HepG2 (cell line): ENCODE data around the gene MT1M. TPM values are rescaled to one million over a fixed set of nuclear protein-coding genes. Genes with fewer than 3 reads are reported as not detected.

Experiments used
- ATAC-seq: fragments of 200-7000 bp; cut with Tn5 transposase; 3 replicates; pipeline ENCODE4 v1.9.1; 2020; ENCODE audit warnings: mild to moderate bottlenecking, moderate library complexity
- BruUV-seq: library from RNA; stranded (reverse); fragments of 400-500 nt; replicated peaks from 2 replicates; lab custom pipeline; 2021; lab: Mats Ljungman, UMichigan
- CTCF ChIA-PET: fragments of 300-600 bp; formaldehyde crosslinking; extraction: SDS; loops from one replicate; lab custom pipeline; 2021; ENCODE audit warnings: low total read pairs, inconsistent platforms, low intra/inter-chr PET ratio; lab: Yijun Ruan, JAX
- POLR2A ChIA-PET: fragments of 350-600 bp; sonication (Branson Sonifier 250); formaldehyde crosslinking; loops from one replicate; lab custom pipeline; 2020; ENCODE audit warnings: antibody characterized with exemption, inconsistent platforms; lab: Yijun Ruan, JAX
- DNase-seq: peaks from one replicate; pipeline ENCODE4 v3.0.0-alpha.2; 2015; ENCODE audit warnings: low spot score
- FAIRE-seq: peaks from 3 replicates; lab custom pipeline; 2011; peaks lifted over from hg19 to GRCh38; lab: Jason Lieb, UNC
- H2AFZ ChIP-seq: one replicate; pipeline ENCODE4 v1.6.1; 2011; ENCODE audit warnings: low read length, inconsistent platforms
- H3K27ac ChIP-seq: fragments of 300-600 bp; 3 replicates; pipeline ENCODE4 v1.8.0; 2011; ENCODE audit warnings: mixed run types, mild to moderate bottlenecking, mixed read lengths, low read length, inconsistent platforms; ENCODE audit not compliant: insufficient read depth; ENCODE audit errors: extremely low read length
- H3K27me3 ChIP-seq, 2 experiments: fragments of 200-600 bp in 1 of 2; 2 replicates in 1 of 2; 3 replicates in 1 of 2; pipeline versions ENCODE4 v1.6.0 to v1.8.0; 2011; ENCODE audit warnings: low read length in 2 of 2, mild to moderate bottlenecking in 2 of 2, moderate library complexity in 2 of 2, inconsistent platforms in 1 of 2; ENCODE audit not compliant: insufficient read depth in 2 of 2, control insufficient read depth in 1 of 2
- H3K36me3 ChIP-seq, 2 experiments: fragments of 200-600 bp in 1 of 2; replicated peaks in 1 of 2; 2 replicates in 1 of 2; 3 replicates in 1 of 2; pipeline versions ENCODE4 v1.5.1 to v1.8.0; 2011; ENCODE audit warnings: low read length in 2 of 2, inconsistent platforms in 1 of 2; ENCODE audit not compliant: insufficient read depth in 2 of 2, control insufficient read depth in 1 of 2
- H3K4me1 ChIP-seq: 2 replicates; pipeline ENCODE4 v1.5.1; 2012; ENCODE audit warnings: low read length, inconsistent platforms; ENCODE audit not compliant: insufficient read depth
- H3K4me2 ChIP-seq: 2 replicates; pipeline ENCODE4 v1.6.0; 2011; ENCODE audit warnings: low read depth, low read length, inconsistent platforms
- H3K4me3 ChIP-seq, 3 experiments: fragments of 200-600 bp in 1 of 3; sonication (generic), shearing (Covaris generic) in 1 of 3; replicated peaks in 1 of 3; 2 replicates each; pipeline ENCODE4 v1.5.1; 2011 to 2016; ENCODE audit warnings: low read length in 3 of 3, inconsistent platforms in 2 of 3, low read depth in 2 of 3, mild to moderate bottlenecking in 2 of 3, control low read depth in 1 of 3, mixed read lengths in 1 of 3; ENCODE audit not compliant: insufficient read depth in 1 of 3
- H3K79me2 ChIP-seq: one replicate; pipeline ENCODE4 v1.6.1; 2011; ENCODE audit warnings: low read length, inconsistent platforms; ENCODE audit not compliant: insufficient read depth
- H3K9ac ChIP-seq: 2 replicates; pipeline ENCODE4 v1.6.0; 2011; ENCODE audit warnings: mild to moderate bottlenecking, low read depth, low read length, inconsistent platforms; ENCODE audit not compliant: insufficient read depth
- H3K9me3 ChIP-seq: 2 replicates; pipeline ENCODE4 v1.5.1; 2012; ENCODE audit warnings: mild to moderate bottlenecking, low read length
- H4K20me1 ChIP-seq: 2 replicates; pipeline ENCODE4 v1.6.0; 2011; ENCODE audit warnings: inconsistent platforms, mild to moderate bottlenecking, low read length, moderate library complexity; ENCODE audit not compliant: insufficient read depth
- AKNA ChIP-seq: sonication (generic); formaldehyde crosslinking; IDR thresholded peaks from 2 replicates; pipeline ENCODE4 v1.4.0; 2020; ENCODE audit warnings: missing genetic modification reagents, borderline replicate concordance
- ARNTL ChIP-seq: sonication (generic); formaldehyde crosslinking; IDR thresholded peaks from 2 replicates; pipeline ENCODE4 v1.4.0; 2020; ENCODE audit warnings: mild to moderate bottlenecking, missing genetic modification reagents
- ASH2L ChIP-seq: fragments of 300-600, 200-600 bp; sonication (generic); IDR thresholded peaks from 2 replicates; pipeline ENCODE4 v1.7.0; 2017; ENCODE audit warnings: low read depth, mild to moderate bottlenecking, moderate library complexity, mixed read lengths, low read length; ENCODE audit not compliant: insufficient read length
- BHLHE40 ChIP-seq: IDR thresholded peaks from 2 replicates; pipeline ENCODE4 v1.6.1; 2011; ENCODE audit warnings: low read length, improper control_type of control experiment
- DMAP1 ChIP-seq: IDR thresholded peaks from 2 replicates; pipeline ENCODE4 v1.6.1; 2016
- REL ChIP-seq: sonication (generic); formaldehyde crosslinking; conservative IDR thresholded peaks from 2 replicates; pipeline ENCODE4 v1.8.0; 2022; ENCODE audit warnings: mild to moderate bottlenecking, missing genetic modification reagents, moderate library complexity
- SP5 ChIP-seq: IDR thresholded peaks from 2 replicates; pipeline ENCODE4 v1.6.1; 2016; ENCODE audit warnings: low read depth, borderline replicate concordance
- SPEN ChIP-seq: sonication (generic); formaldehyde crosslinking; IDR thresholded peaks from 2 replicates; pipeline ENCODE4 v1.5.1; 2020; ENCODE audit warnings: low read depth, mild to moderate bottlenecking, missing genetic modification reagents
- ZNF251 ChIP-seq: sonication (generic); formaldehyde crosslinking; IDR thresholded peaks from 2 replicates; pipeline ENCODE4 v1.9.0; 2021; ENCODE audit warnings: mild to moderate bottlenecking, missing genetic modification reagents
- ZNF318 ChIP-seq: sonication (generic); formaldehyde crosslinking; IDR thresholded peaks from 2 replicates; pipeline ENCODE4 v1.4.0; 2020; ENCODE audit warnings: mild to moderate bottlenecking, missing genetic modification reagents
- ZNF605 ChIP-seq: sonication (generic); formaldehyde crosslinking; IDR thresholded peaks from 2 replicates; pipeline ENCODE4 v1.8.0; 2022; ENCODE audit warnings: mild to moderate bottlenecking, missing genetic modification reagents
- ZNF775 ChIP-seq: sonication (generic); formaldehyde crosslinking; IDR thresholded peaks from 2 replicates; pipeline ENCODE4 v1.4.0; 2020; ENCODE audit warnings: missing genetic modification reagents, mild to moderate bottlenecking, moderate library complexity, borderline replicate concordance
- ZSCAN29 ChIP-seq: sonication (generic); formaldehyde crosslinking; conservative IDR thresholded peaks from 2 replicates; pipeline ENCODE4 v1.4.0; 2020; ENCODE audit warnings: mild to moderate bottlenecking, missing genetic modification reagents
- WGBS: methylation state at CpG from one replicate; pipeline ENCODE4 v1.1.6; 2017; ENCODE audit warnings: low lambda C conversion rate; 5-methylcytosine and 5-hydroxymethylcytosine counted together
- in situ Hi-C: cut with HindIII; loops from 2 replicates; pipeline ENCODE4 v1.10.0; 2017; ENCODE audit warnings: low pct_unique_long_range_greater_than_20kb; ENCODE audit not compliant: extremely low pct_ligation_motif_present
- intact Hi-C: fragments of 100-400 bp; cut with micrococcal nuclease; formaldehyde crosslinking; loops from one replicate; pipeline ENCODE4 v1.10.0; 2022; ENCODE audit not compliant: unreplicated experiment
- polyA plus RNA-seq, 8 experiments: library from polyadenylated mRNA; depleted of rRNA in 3 of 8; stranded (reverse) in 7 of 8; unstranded in 1 of 8; fragments of >200 nt; fragmentation: Illumina TruSeq in 4 of 8; extraction: Trizol in 4 of 8; gene quantifications; 2 replicates each; pipeline versions ENCODE4 v1.2.1 to v1.2.3, GENCODE V29; 2011 to 2016; ENCODE audit warnings: low read depth in 4 of 8, missing spikeins in 1 of 8, mixed read lengths in 1 of 8; ENCODE audit not compliant: insufficient read depth in 1 of 8
- total RNA-seq, 5 experiments: library from RNA; depleted of rRNA; stranded (reverse); fragments of >200 nt; fragmentation: Illumina TruSeq; extraction: Trizol; gene quantifications; 2 replicates each; pipeline ENCODE4 v1.2.3, GENCODE V29; 2016; ENCODE audit warnings: low read depth in 1 of 5

Gene MT1M
- total and polyA plus RNA-seq, 2 of the 13 experiments (the other 11 are each of a cell fraction or from before 2014, with no cell fraction given): 4.6 TPM; not detected in 1

GRCh38 chr16:56623637-56624036 lies 8.8 kb upstream of the MT1M start:
- Histone ChIP-seq H3K27me3 (peaks cover 2 to 29% of the 10 kb centered on the region in 2 experiments; a peak in 4 of 5 replicates), H3K36me3 (no peaks in the 10 kb centered on the region), H3K4me3 (no peak overlapping the region), H2AFZ (no peak overlapping the region), H3K27ac (no peak overlapping the region), H3K9me3 (no peaks in the 10 kb centered on the region), H3K4me2 (no peak overlapping the region), H4K20me1 (no peaks in the 10 kb centered on the region), H3K79me2 (no peaks in the 10 kb centered on the region), H3K9ac (no peak overlapping the region), H3K4me1 (peaks cover 58% of the 10 kb centered on the region)
- in situ Hi-C loops (no loop called here), intact Hi-C loops (no loop called here)
- 83% methylated on average over 2 of the region's 2 CpGs for WGBS
- FAIRE-seq (no peak), ATAC-seq (no peak), DNase-seq (no peak)
- POLR2A ChIA-PET: interaction anchor here (1.2 to 4.8 kb wide), 3 partner anchors 13 to 59 kb away, joined by 3 to 83 read pairs (median 4); partner anchors contain the start of genes MT1X and MT2A
- BruUV-seq: no TSS peak
- CTCF ChIA-PET: no interaction called here
- TF ChIP-seq ZSCAN29 (CRISPR knock-in tag) (no peak), SP5 (CRISPR knock-in tag) (no peak), DMAP1 (CRISPR knock-in tag) (no peak), ZNF318 (CRISPR knock-in tag) (no peak), ZNF251 (CRISPR knock-in tag) (no peak), ZNF605 (CRISPR knock-in tag) (no peak), REL (no peak), ARNTL (CRISPR knock-in tag) (no peak), SPEN (CRISPR knock-in tag) (no peak), BHLHE40 (no peak), AKNA (CRISPR knock-in tag) (no peak), ZNF775 (CRISPR knock-in tag) (no peak), ASH2L (no peak)
